Cerebellar nuclear complex (tissue), 1 donor: ENCODE results near the gene CEP68.
A peak's percentile ranks its signal among the peaks of the same experiment; 100 is the strongest.
"Not testable (repeated sequence)": the region's sequence is repeated elsewhere in the genome, so short reads cannot be mapped to it uniquely, and the experiment has no call there.

Experiments used
- DNase-seq, 2 experiments: peaks; one replicate each; lab custom pipeline; 2025; lab: John Stamatoyannopoulos, UW

Gene CEP68

GRCh38 chr2:65130664-65131175 lies 74.5 kb downstream of the CEP68 start:
- peak in 1 of 2 experiments; percentile 63 for DNase-seq

GRCh38 chr2:65132930-65133329 lies 76.7 kb downstream of the CEP68 start:
- DNase-seq, result not testable (repeated sequence)

DNA sequence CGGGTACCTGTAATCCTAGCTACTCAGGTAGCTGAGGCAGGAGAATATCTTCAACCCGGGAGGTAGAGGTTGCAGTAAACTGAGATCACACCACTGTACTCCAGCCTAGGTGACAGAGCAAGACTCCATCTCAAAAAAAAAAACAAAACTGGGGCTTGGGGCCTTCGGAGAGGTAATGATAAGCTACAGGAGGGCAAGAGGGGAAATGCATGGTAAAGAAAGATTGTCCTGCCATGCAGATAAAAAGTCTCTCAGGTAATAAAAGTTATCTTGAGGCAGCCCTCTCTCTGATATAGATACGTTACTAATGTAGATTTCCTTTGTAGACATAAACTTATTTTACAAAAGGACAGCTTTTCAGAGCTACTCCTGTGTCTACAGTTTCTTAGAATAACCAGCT lies 77.4 kb downstream of the CEP68 start:
- no peak for DNase-seq

GRCh38 chr2:65134158-65134557 lies 77.9 kb downstream of the CEP68 start:
- no peak for DNase-seq

DNA sequence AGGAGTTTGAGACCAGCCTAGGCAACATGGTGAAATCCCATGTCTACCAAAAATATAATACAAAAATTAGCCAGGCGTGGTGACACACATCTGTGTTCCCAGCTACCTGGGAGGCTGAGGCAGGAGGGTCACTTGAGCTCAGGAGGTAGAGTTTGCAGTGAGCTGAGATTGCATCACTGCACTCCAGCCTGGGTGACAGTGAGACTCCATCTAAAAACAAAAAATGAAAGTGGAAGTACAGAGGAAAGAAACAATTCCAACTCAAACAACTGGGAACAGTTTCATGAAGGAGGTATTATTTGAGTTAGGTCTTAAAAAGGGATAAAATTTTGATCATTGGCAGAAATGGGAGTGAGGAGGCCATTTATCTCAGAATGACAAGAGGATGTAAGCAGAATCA lies 80.0 kb downstream of the CEP68 start:
- no peak for DNase-seq
